Osteoblast (primary cell): Measurements from ENCODE around the gene FAM136A. TPM values are rescaled to one million over a fixed set of nuclear protein-coding genes. Genes with fewer than 3 reads are reported as not detected.

Source experiments
- DNase-seq: peaks from one replicate; pipeline ENCODE4 v3.0.0; 2011; ENCODE audit warnings: low spot score, mixed read lengths; ENCODE audit not compliant: insufficient read length; ENCODE audit errors: missing footprints
- H2AFZ ChIP-seq: 2 replicates; pipeline ENCODE4 v1.6.0; 2011; ENCODE audit warnings: mild to moderate bottlenecking, low read length
- H3K27ac ChIP-seq: 2 replicates; pipeline ENCODE4 v1.5.1; 2011; ENCODE audit warnings: mild to moderate bottlenecking, low read depth, low read length, moderate library complexity
- H3K27me3 ChIP-seq: 2 replicates; pipeline ENCODE4 v1.6.0; 2012; ENCODE audit warnings: mild to moderate bottlenecking, control low read depth, inconsistent platforms, low read length, moderate library complexity; ENCODE audit not compliant: insufficient read depth
- H3K36me3 ChIP-seq: 2 replicates; pipeline ENCODE4 v1.5.1; 2011; ENCODE audit warnings: mild to moderate bottlenecking, low read length, control low read depth, moderate library complexity; ENCODE audit not compliant: insufficient read depth
- H3K4me1 ChIP-seq: 2 replicates; pipeline ENCODE4 v1.5.1; 2011; ENCODE audit warnings: mild to moderate bottlenecking, low read length, control low read depth, moderate library complexity; ENCODE audit not compliant: insufficient read depth
- H3K4me2 ChIP-seq: 2 replicates; pipeline ENCODE4 v1.6.0; 2011; ENCODE audit warnings: mild to moderate bottlenecking, low read length; ENCODE audit not compliant: insufficient read depth
- H3K4me3 ChIP-seq: fragments of 200-600 bp; sonication (generic); 3 replicates; pipeline ENCODE4 v1.5.1; 2012; ENCODE audit warnings: mild to moderate bottlenecking, low read length, inconsistent platforms; ENCODE audit not compliant: insufficient read depth
- H3K79me2 ChIP-seq: 2 replicates; pipeline ENCODE4 v1.6.0; 2012; ENCODE audit warnings: mild to moderate bottlenecking, low read length, control low read depth, inconsistent platforms; ENCODE audit not compliant: insufficient read depth
- H3K9me3 ChIP-seq: 2 replicates; pipeline ENCODE4 v1.5.1; 2011; ENCODE audit warnings: low read depth, low read length, control low read depth
- H4K20me1 ChIP-seq: 2 replicates; pipeline ENCODE4 v1.6.0; 2012; ENCODE audit warnings: mild to moderate bottlenecking, low read length, control low read depth; ENCODE audit not compliant: insufficient read depth
- CTCF ChIP-seq: IDR thresholded peaks from 2 replicates; pipeline ENCODE4 v1.5.1; 2011; ENCODE audit warnings: mild to moderate bottlenecking, low read depth, low read length, moderate library complexity; ENCODE audit errors: extremely low read depth
- small RNA-seq: library from RNA; depleted of rRNA; stranded (forward); fragments of <200 nt; gene quantifications from one replicate; pipeline ENCODE3, GENCODE V24; 2012
- total RNA-seq: library from RNA; depleted of rRNA; stranded (reverse); fragments of >200 nt; gene quantifications from 2 replicates; pipeline ENCODE4 v1.2.3, GENCODE V29; 2012

Gene FAM136A
- total RNA-seq, 1 donor, result 21.7 TPM

- H3K4me2 ChIP-seq, result peak overlapping the region; percentile 82
- H3K36me3 ChIP-seq, result no peaks in the 10 kb centered on the region
- no peaks in the 10 kb centered on the region for H3K9me3 ChIP-seq
- DNase-seq, result peak; percentile 49
- TF ChIP-seq CTCF, result no peak
- peak overlapping the region; percentile 80 for H3K4me3 ChIP-seq
- H4K20me1 ChIP-seq, result peaks cover 28% of the 10 kb centered on the region
- peaks cover 8% of the 10 kb centered on the region for H3K4me1 ChIP-seq
- peak overlapping the region; percentile 94 for H2AFZ ChIP-seq
- peaks cover 57% of the 10 kb centered on the region for H3K79me2 ChIP-seq
- peak overlapping the region; percentile 88 for H3K27ac ChIP-seq
- no peaks in the 10 kb centered on the region for H3K27me3 ChIP-seq
Measured at GRCh38 chr2:70247364-70248180, 54.3 kb downstream of the FAM136A start.

Small RNA genes lying within 50 kb of the gene (small RNA-seq; reads per million reads assigned to genes)
- not detected for gene AC016700.2
- gene MIR1285-2, result not detected

Other genes with a start within 250 kb of the FAM136A start
- 55.7 and 70.7 TPM in 2 replicates for gene PCBP1, start 214.6 kb downstream of the FAM136A start, total RNA-seq
- 24.5 and 25.0 TPM in 2 replicates for gene C2orf42, start 111.0 kb downstream of the FAM136A start, total RNA-seq
- gene TIA1, start 53.4 kb downstream of the FAM136A start, total RNA-seq, result 87.6 and 92.5 TPM in 2 replicates
- gene PCYOX1, start 43.9 kb downstream of the FAM136A start, total RNA-seq, result 74.2 and 82.2 TPM in 2 replicates
- 89.9 and 97.4 TPM in 2 replicates for gene SNRPG, start 8.3 kb downstream of the FAM136A start, total RNA-seq